Measurements from ENCODE around the gene SYS1. TPM values are rescaled to one million over a fixed set of nuclear protein-coding genes. Genes with fewer than 3 reads are reported as not detected.

The SYS1 gene
- 23.6 and 31.0 TPM in 2 replicates for total RNA-seq (2014; rRNA removed; shearing (Covaris generic))
- 58.1 and 60.4 TPM in 2 replicates for polyA plus RNA-seq (2015; cell fraction: cytosol; rRNA removed)
- polyA plus RNA-seq (2015; cell fraction: nucleus; rRNA removed), result 12.6 and 25.7 TPM in 2 replicates

DNA sequence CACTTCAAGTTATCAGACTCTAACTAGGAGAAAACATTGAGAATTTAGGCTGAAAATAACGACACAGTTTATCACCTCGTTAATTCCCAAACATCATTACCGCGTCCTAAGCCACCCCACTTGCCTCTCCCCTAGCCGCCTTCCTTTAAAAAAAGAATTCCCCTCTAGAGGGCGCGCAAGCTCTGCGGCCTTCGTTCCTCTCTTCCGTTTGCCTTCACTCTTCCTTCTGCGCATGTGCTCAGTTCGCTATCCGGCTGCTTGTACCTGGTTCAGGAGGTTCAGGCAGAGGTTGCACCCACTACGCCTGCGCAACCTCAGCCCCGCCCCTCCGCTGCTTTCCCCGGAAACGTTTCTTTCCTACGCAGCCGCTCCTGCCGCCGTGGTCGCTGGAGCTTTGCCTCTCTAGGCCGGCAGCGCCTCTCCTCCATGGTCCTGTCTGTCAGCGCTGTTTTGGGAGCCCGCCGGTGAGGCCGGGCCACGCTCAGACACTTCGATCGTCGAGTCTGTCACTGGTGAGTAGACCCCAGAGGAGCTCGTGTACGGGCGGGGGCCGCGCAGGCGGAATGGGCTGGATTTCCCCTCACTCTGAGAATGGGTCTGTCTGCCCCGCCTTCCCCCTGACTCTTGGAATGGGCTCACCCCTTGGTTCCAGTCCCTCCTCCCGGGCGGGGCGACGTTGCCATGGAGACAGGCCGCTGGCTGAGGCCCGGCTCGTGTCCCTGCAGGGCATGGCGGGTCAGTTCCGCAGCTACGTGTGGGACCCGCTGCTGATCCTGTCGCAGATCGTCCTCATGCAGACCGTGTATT lies at the start of gene SYS1:
Gene SYS1, plus strand, starts transcription at position 353 of the 807 bp plus-strand sequence. Its CDS starts 376 bp downstream, at position 729.
- DNase-seq (ENCODE audit: low read depth, low spot score), result peak; percentile 100
- in situ Hi-C loops (cut with HindIII; ENCODE audit: low pct_unique_long_range_greater_than_20kb, low sequenced_read_pairs), result no loop called here

DNA sequence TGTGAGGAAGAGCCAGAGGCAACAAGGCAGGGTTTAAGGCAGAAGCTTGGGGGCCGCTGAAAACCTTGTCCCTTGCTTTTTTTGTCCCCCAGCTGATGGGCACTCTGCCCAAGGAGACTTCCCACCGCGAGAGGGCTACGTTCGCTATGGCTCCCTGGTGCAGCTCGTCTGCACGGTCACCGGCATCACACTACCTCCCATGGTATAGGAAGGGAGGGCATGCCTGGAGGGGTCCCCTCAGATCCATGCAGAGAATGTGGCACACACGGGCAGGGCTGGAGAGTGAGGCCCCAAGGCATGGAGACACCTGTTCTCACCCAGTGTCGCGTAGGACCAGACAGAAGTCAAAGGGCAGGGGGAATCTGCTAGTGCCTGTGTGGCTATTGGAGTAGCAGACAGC lies 49.0 kb upstream of the SYS1 start:
- in situ Hi-C loops (cut with HindIII; ENCODE audit: low pct_unique_long_range_greater_than_20kb, low sequenced_read_pairs), result loop anchor here (25.0 kb wide), 1 partner anchor 448 kb away; no protein-coding TSS in a partner anchor
- DNase-seq (ENCODE audit: low read depth, low spot score), result no peak

DNA sequence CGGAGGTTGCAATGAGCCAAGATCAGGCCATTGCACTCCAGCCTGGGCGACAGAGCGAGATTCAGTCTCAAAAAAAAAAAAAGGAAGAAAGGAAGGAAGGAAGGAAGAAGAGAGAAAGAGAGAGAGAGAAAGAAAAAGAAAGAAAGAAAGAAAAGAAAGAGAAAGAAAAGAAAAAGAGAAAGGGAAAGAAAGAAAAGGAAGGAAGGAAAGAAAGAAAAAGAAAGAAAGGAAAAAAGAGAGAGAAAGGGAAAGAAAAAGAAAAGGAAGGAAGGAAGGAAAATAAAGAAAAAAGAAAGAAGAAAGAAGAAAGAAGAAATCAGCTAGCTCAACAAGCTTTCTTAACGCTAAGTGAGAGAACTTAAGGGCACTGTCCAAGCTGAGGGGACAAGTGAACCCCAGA lies 47.3 kb upstream of the SYS1 start:
- in situ Hi-C loops (cut with HindIII; ENCODE audit: low pct_unique_long_range_greater_than_20kb, low sequenced_read_pairs), result loop anchor here (25.0 kb wide), 1 partner anchor 447 kb away; no protein-coding TSS in a partner anchor

DNA sequence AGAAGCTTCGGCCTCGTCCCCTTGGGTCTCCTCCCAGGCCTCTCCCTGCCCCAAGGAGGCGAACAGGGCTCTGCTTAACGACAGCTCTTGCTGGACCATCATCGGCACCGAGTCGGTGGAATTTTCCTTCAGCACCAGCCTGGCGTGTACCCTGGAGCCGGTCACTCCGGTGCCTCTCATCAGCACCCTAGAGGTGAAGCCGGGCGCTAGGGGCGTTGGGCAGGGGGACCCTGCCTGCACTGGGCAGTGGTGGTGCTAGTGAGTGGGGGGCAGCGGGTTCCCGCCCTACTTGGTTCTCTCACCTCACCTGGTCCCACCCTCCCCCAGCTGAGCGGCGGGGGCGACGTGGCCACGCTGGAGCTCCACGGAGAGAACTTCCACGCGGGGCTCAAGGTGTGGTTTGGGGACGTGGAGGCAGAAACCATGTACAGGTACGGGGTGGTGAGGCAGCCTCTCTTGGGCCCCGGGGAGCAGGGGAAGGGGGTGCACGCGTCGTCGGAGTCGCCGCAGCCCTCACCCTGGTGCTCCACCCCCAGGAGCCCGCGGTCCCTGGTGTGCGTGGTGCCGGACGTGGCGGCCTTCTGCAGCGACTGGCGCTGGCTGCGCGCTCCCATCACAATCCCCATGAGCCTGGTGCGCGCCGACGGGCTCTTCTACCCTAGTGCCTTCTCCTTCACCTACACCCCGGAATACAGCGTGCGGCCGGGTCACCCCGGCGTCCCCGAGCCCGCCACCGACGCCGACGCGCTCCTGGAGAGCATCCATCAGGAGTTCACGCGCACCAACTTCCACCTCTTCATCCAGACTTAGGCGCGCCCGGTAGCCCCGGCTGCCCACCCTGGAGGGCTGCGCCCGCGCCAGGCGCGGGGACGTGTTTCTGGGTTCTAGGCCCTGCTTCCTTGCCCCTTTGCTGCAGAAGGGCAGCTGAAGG lies 46.5 kb upstream of the SYS1 start:
- no peak for DNase-seq (ENCODE audit: low read depth, low spot score)
- in situ Hi-C loops (cut with HindIII; ENCODE audit: low pct_unique_long_range_greater_than_20kb, low sequenced_read_pairs), result loop anchor here (25.0 kb wide), 1 partner anchor 446 kb away; no protein-coding TSS in a partner anchor

More for the DNA sequence above, 47.3 kb upstream of the SYS1 start:
- DNase-seq (ENCODE audit: low read depth, low spot score), result no peak

DNA sequence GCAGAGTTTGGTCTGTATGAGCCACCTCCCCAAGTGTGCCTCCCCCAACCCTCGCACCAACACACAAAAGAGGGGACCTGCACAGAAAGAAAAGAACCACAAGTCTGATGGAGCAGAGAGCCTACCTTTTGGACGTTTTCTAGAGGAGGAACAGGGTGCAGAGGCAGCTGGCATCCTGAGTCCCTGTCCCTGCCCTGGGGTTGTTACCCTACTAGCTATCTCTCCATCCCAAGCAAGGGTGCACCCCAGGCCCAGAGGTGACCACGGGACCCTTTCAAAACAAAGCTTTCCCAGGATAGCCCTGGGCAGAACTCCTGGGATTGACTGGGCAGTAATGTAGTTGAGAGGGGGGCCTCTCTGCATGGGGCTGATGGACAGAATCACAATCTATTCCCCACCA lies 45.1 kb upstream of the SYS1 start:
- in situ Hi-C loops (cut with HindIII; ENCODE audit: low pct_unique_long_range_greater_than_20kb, low sequenced_read_pairs), result loop anchor here (25.0 kb wide), 1 partner anchor 444 kb away; no protein-coding TSS in a partner anchor
- no peak for DNase-seq (ENCODE audit: low read depth, low spot score)

DNA sequence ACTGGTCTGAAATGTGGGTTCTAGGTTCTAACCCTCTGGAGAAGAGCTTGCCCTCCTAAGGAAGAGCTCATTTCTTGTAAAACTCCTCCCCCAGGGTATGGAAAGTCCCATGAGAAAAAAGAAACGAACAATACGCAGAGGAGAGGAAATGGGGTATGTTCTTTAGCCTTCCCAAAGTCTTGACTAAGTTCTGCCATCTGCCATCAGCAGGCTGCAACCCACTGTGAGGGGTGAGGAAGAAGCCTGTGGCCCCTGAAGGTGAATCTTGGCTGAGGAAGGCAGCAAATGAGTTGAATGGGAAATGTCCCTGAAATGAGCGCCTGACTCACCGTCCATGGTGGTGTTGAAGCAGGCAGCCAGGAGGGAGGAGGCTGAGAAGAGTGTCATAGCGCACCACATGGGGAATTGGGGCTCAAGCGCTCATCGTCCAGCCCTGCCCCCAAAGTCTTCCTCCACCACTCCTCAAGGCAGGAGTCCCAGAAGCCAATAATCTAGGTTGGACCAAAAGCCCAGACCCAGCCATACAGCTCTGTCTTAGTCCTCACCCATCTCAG lies 44.5 kb upstream of the SYS1 start:
- DNase-seq (ENCODE audit: low read depth, low spot score), result no peak
- in situ Hi-C loops (cut with HindIII; ENCODE audit: low pct_unique_long_range_greater_than_20kb, low sequenced_read_pairs), result loop anchor here (25.0 kb wide), 1 partner anchor 444 kb away; no protein-coding TSS in a partner anchor

DNA sequence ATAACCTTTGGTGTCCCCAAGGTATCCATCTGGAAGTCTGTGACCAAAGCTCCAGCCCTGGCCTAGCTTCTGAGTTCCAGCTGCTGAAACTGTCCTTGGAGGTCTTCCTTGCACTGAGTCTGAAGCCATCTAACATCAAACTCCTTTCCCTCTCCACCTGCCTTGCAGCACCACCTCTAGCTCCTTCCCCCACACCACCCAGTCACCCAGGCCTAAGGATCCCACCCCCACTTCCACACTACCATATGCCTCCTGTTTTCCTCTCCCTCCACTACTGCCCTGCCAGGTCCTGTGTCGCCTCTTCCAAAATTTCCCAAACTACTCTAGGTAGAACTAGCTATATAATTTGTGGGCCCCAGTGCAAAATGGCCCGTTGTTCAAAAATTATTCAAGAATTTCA lies 44.0 kb upstream of the SYS1 start:
- in situ Hi-C loops (cut with HindIII; ENCODE audit: low pct_unique_long_range_greater_than_20kb, low sequenced_read_pairs), result loop anchor here (25.0 kb wide), 1 partner anchor 443 kb away; no protein-coding TSS in a partner anchor
- DNase-seq (ENCODE audit: low read depth, low spot score), result no peak

DNA sequence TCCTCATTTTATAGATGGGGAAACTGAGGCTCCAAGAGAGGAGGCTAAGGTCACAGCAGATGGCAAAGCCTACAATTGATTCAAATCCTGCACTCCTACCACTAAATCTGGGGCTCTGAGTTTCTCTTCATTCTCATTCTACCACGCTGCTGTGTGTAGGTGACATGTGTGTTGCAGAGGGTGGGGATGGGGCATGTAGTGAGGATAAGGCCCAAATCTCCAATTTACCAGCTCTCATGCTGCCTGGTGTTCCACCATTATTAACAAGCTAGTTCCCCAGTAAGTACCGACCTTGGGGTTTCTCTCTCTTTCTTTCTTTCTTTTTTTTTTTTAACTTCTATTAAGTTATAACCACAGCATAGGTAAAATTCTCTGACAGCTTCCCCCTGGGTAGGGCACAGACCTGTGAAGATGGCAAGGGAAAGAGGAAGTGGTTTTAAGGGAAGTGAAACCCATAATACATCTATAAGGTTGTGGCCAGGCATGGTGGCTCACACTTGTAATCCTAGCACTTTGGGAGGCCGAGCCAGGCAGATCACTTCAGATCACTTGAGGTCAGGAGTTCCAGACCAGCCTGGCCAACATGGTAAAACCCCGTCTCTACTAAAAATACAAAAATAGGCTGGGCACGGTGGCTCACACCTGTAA lies 41.9 kb upstream of the SYS1 start:
- in situ Hi-C loops (cut with HindIII; ENCODE audit: low pct_unique_long_range_greater_than_20kb, low sequenced_read_pairs), result loop anchor here (25.0 kb wide), 1 partner anchor 441 kb away; no protein-coding TSS in a partner anchor
- no peak for DNase-seq (ENCODE audit: low read depth, low spot score)

DNA sequence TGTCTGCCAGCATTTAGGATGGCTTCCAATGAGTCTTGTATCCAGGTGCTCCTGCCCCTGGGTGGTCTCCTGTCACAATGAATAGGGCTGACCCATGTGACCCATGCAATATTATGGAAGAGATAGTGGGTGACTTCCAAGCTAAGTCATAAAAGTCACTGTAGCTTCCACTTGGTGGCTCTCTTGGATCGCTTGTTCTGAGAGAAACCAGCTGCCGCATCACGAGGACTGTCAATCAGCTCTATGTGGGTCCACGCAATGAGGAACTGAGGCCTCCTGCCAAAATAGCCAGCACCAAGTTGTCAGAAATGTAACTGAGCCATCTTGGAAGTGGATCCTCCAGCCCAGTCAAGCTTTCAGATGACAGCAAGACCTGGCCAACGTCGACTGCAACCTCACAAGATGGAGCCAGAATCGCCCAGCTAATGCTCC lies 40.0 kb upstream of the SYS1 start:
- in situ Hi-C loops (cut with HindIII; ENCODE audit: low pct_unique_long_range_greater_than_20kb, low sequenced_read_pairs), result loop anchor here (25.0 kb wide), 1 partner anchor 439 kb away; no protein-coding TSS in a partner anchor

DNA sequence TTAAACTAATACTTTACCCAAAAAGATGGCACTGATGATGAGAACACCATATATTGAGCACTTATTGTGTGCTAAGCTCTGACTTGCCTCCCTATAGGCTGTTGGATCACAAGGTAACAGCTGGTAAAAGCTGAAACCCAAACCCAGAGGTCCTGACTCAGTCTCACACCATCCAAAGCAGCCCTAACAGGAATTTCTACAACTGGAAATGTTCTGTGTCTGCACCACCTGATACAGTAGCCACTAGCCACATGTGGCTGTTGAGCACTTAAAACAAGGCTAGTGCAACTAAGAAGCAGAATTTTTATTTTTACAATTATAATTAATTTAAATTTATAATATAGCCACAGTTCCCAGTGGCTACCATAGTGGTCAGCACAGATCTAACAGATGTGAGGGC lies 39.2 kb upstream of the SYS1 start:
- no peak for DNase-seq (ENCODE audit: low read depth, low spot score)

More for the DNA sequence above, 40.0 kb upstream of the SYS1 start:
- DNase-seq (ENCODE audit: low read depth, low spot score), result peak; percentile 88

DNA sequence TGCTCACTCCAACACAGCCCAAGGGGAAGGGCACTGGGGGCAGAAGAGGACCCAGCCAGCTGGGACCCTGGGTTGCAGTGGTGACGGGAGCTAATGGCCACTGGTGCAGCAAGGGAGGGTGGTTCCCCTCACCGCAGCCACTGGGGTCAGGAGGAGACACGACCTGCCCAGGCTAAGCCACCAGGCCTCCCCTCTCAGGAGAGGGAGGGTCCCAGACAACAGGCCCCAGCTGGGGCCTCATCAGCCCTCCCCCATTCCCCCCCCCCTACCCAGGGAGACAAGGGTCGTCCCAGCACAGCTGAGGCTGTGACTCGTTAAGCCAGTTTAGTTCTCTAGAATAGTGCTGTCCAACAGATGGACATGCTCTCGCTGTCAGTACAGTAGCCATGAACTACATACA lies 37.6 kb upstream of the SYS1 start:
- DNase-seq (ENCODE audit: low read depth, low spot score), result no peak
- in situ Hi-C loops (cut with HindIII; ENCODE audit: low pct_unique_long_range_greater_than_20kb, low sequenced_read_pairs), result no loop called here

More for the DNA sequence above, 39.2 kb upstream of the SYS1 start:
- in situ Hi-C loops (cut with HindIII; ENCODE audit: low pct_unique_long_range_greater_than_20kb, low sequenced_read_pairs), result loop anchor here (25.0 kb wide), 1 partner anchor 439 kb away; no protein-coding TSS in a partner anchor

DNA sequence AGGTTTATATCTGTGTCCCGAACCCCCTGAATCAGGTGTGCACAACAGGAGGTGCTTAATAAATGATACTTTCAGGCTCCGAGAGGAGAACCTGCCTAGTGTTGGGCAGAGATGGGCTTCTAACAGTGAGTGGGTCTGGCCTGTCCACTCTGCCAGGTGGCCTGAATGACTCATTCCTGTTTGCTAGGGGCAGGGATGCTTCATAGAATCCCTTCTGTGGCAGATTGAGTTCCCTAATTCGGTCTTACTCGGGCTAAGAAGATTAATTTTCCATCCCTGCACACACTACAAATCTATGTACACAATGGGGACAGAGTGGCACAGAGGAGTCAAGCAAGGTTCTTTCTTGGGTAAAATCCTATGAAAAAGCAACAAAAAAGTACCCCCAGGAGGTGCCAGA lies 34.5 kb upstream of the SYS1 start:
- in situ Hi-C loops (cut with HindIII; ENCODE audit: low pct_unique_long_range_greater_than_20kb, low sequenced_read_pairs), result no loop called here
- no peak for DNase-seq (ENCODE audit: low read depth, low spot score)

DNA sequence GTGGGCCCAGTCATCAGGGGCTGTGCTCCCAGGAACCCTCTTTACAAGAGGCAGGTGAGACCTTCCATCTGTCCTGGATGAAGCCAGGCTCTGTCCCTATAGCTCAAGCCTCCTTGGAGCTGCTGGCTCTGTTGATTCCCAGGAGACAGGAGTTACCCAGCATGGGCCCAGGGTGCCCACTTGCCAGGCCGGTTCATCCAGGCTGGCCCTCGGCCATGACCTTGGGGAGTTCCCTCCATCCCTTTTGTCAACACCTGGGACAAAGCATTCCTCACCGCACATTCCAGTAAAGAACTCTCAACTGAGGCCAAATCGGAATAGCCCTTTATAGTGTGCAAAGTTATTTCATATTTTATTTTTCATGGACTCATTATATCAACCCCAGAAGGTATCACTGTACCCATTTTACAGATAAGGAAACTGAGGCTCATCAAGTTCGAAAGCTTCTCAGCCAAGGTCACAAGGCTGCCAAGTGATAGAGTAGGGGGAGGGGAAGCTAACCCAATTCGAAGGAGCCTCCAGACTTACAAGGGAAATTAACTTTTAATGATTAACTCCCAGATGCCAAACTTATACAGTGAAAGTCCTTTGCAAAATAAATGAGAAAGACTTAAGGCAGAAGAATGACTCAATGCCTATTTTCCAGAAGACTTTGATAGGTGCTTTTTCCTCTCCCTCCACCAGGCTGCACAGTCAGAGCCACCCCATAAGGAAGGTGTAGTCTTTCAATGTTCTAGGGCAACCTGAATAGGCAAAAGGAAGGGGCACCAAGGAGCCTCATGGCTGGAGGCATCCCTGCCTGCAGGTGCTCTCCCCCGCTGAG lies 33.2 kb upstream of the SYS1 start:
- in situ Hi-C loops (cut with HindIII; ENCODE audit: low pct_unique_long_range_greater_than_20kb, low sequenced_read_pairs), result no loop called here
- no peak for DNase-seq (ENCODE audit: low read depth, low spot score)

DNA sequence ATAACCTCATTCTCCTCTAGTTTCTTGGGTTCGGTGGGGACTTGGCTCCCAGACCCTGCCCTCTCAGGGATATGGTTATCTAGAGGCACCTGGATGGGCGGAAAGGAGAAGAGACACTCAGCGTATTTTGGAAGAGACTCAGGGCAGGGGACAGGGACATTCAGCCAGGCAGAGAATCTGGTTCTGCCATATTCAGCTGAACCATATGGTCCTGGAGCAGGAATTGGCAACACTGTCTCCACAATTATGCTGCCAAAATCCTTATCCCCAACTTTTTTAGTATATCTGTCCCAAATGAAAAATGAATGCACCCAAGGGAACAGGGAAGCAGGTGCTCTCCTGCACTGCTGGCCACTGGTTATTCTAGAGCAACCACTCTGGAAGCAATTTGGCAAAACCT lies 32.5 kb upstream of the SYS1 start:
- in situ Hi-C loops (cut with HindIII; ENCODE audit: low pct_unique_long_range_greater_than_20kb, low sequenced_read_pairs), result no loop called here
- DNase-seq (ENCODE audit: low read depth, low spot score), result no peak

DNA sequence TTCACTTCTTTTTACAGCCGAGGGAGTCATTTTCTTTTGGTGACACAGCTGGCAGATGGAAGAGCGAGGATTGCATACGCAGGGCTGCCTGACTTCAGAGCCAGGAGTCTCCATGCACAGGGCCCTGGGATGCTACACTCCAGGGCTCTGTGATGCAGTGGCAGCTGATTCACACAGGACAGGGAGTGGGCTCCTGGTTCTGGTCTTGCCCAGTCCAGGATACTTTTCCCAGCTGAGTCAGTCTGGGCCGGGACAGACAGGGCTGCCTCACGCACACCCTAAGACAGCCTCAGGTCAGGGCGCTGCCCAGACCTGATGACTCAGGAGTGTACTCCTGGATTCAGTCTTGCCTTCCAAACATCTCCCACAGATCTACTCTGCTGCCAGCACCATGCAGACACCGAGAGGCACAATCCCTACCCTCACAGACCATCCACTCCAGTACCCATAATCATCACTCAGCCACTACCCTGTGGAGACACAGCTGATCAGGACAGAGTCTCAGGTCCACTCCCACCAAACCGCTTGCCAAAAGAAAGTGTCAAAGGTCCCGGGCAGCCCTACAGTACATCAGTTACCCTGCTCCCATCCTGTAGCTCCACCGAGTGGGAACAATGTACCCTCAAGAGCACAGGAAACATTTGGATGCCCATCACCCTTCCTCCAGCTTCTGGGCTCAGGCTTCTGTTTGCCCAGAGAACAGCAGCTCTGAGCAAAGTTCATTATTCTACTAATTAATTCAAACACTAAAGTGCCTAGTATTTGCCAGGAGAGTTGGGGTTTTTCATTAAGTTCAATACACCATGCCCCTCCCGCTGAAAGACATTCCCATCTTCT lies 26.2 kb upstream of the SYS1 start:
- in situ Hi-C loops (cut with HindIII; ENCODE audit: low pct_unique_long_range_greater_than_20kb, low sequenced_read_pairs), result no loop called here
- DNase-seq (ENCODE audit: low read depth, low spot score), result no peak
